GM12878 (cell line): Measurements from ENCODE around the gene NDUFAB1. TPM values are rescaled to one million over a fixed set of nuclear protein-coding genes. Genes with fewer than 3 reads are reported as not detected.
A peak's percentile ranks its signal among the peaks of the same experiment; 100 is the strongest.

Source experiments
- ATAC-seq: fragments of 200-7000 bp; cut with Tn5 transposase; 3 replicates; pipeline ENCODE4 v1.9.1; 2020; ENCODE audit warnings: mild to moderate bottlenecking, moderate library complexity
- BruUV-seq: library from RNA; stranded (reverse); fragments of 400-500 nt; replicated peaks from 2 replicates; lab custom pipeline; 2021; lab: Mats Ljungman, UMichigan
- CTCF ChIA-PET: fragments of 300-600 bp; sonication (Branson Sonifier 250); formaldehyde crosslinking; extraction: SDS; loops from one replicate; lab custom pipeline; 2021; ENCODE audit warnings: inconsistent platforms; lab: Yijun Ruan, JAX
- POLR2A ChIA-PET: fragments of 350-600 bp; formaldehyde crosslinking; extraction: SDS; loops from one replicate; lab custom pipeline; 2021; ENCODE audit warnings: inconsistent platforms; lab: Charles Lee
- RAD21 ChIA-PET: fragments of 300-600 bp; sonication (Branson Sonifier 250); formaldehyde crosslinking; loops from one replicate; lab custom pipeline; 2023; ENCODE audit warnings: antibody characterized with exemption; ENCODE audit not compliant: unreplicated experiment; lab: Charles Lee
- SMC1A ChIA-PET: fragments of 300-600 bp; sonication (Branson Sonifier 250); formaldehyde crosslinking; loops from one replicate; lab custom pipeline; 2023; ENCODE audit not compliant: unreplicated experiment, uncharacterized antibody; lab: Charles Lee
- DNase-seq: peaks from one replicate; pipeline ENCODE4 v3.0.0-alpha.2; 2011; ENCODE audit warnings: low read depth, low spot score
- FAIRE-seq: peaks from 3 replicates; lab custom pipeline; 2011; peaks lifted over from hg19 to GRCh38; lab: Jason Lieb, UNC
- H2AFZ ChIP-seq: 2 replicates; pipeline ENCODE4 v1.6.0; 2011; ENCODE audit warnings: low read depth, low read length, control low read depth; ENCODE audit not compliant: control insufficient read depth
- H3K27ac ChIP-seq: 2 replicates; pipeline ENCODE4 v1.5.1; 2011; ENCODE audit warnings: control low read depth; ENCODE audit not compliant: control insufficient read depth, insufficient read depth
- H3K27me3 ChIP-seq, 2 experiments: replicated peaks in 1 of 2; 2 replicates each; pipeline versions ENCODE4 v1.6.0 to v1.6.1; 2011; ENCODE audit warnings: low read length in 1 of 2; ENCODE audit not compliant: control insufficient read depth in 2 of 2, insufficient read depth in 2 of 2
- H3K36me3 ChIP-seq, 2 experiments: 2 replicates each; pipeline ENCODE4 v1.5.1; 2011; ENCODE audit warnings: low read length in 1 of 2; ENCODE audit not compliant: control insufficient read depth in 2 of 2, insufficient read depth in 2 of 2
- H3K4me1 ChIP-seq: 2 replicates; pipeline ENCODE4 v1.6.1; 2011; ENCODE audit warnings: mild to moderate bottlenecking, low read length, moderate library complexity, mixed read lengths; ENCODE audit not compliant: control insufficient read depth, insufficient read depth
- H3K4me2 ChIP-seq: 2 replicates; pipeline ENCODE4 v1.6.0; 2011; ENCODE audit warnings: control low read depth; ENCODE audit not compliant: control insufficient read depth, insufficient read depth
- H3K4me3 ChIP-seq: fragments of 200-600 bp; sonication (generic); 2 replicates; pipeline ENCODE4 v1.5.1; 2016
- H3K79me2 ChIP-seq: 2 replicates; pipeline ENCODE4 v1.6.0; 2011; ENCODE audit warnings: low read length; ENCODE audit not compliant: control insufficient read depth, insufficient read depth
- H3K9ac ChIP-seq: 2 replicates; pipeline ENCODE4 v1.8.0; 2011; ENCODE audit warnings: low read length, control low read depth, mixed read lengths; ENCODE audit not compliant: control insufficient read depth, insufficient read depth
- H3K9me3 ChIP-seq: replicated peaks from 3 replicates; pipeline ENCODE4 v1.5.1; 2011; ENCODE audit warnings: mild to moderate bottlenecking, low read length; ENCODE audit not compliant: control insufficient read depth, insufficient read depth
- H4K20me1 ChIP-seq: 2 replicates; pipeline ENCODE4 v1.6.0; 2011; ENCODE audit not compliant: control insufficient read depth, insufficient read depth
- ATF3 ChIP-seq: IDR thresholded peaks from 2 replicates; pipeline ENCODE4 v1.6.1; 2011; ENCODE audit warnings: low read depth, mild to moderate bottlenecking, low read length, moderate library complexity, borderline replicate concordance; ENCODE audit errors: extremely low read depth
- CHD1 ChIP-seq: IDR thresholded peaks from 2 replicates; pipeline ENCODE4 v1.6.1; 2012; ENCODE audit warnings: low read depth, low read length, improper control_type of control experiment
- CTCF ChIP-seq, 3 experiments: IDR thresholded peaks in 2 of 3; conservative IDR thresholded peaks in 1 of 3; 2 replicates each; pipeline ENCODE4 v1.5.1; 2011; ENCODE audit warnings: low read depth in 3 of 3, low read length in 3 of 3, mild to moderate bottlenecking in 3 of 3, control low read depth in 2 of 3, moderate library complexity in 2 of 3, inconsistent platforms in 1 of 3, mixed read lengths in 1 of 3; ENCODE audit not compliant: control insufficient read depth in 2 of 3, insufficient read depth in 1 of 3; ENCODE audit errors: extremely low read depth in 1 of 3
- EP300 ChIP-seq, 2 experiments: fragments of 150-350 bp in 1 of 2; IDR thresholded peaks; 2 replicates each; pipeline ENCODE4 v1.6.1; 2011 to 2012; ENCODE audit warnings: low read depth in 2 of 2, low read length in 2 of 2, borderline replicate concordance in 1 of 2, improper control_type of control experiment in 1 of 2, inconsistent platforms in 1 of 2; ENCODE audit not compliant: control insufficient read depth in 1 of 2
- HSF1 ChIP-seq: fragments of 150-350 bp; IDR thresholded peaks from 2 replicates; pipeline ENCODE4 v1.6.1; 2014; ENCODE audit warnings: mild to moderate bottlenecking, low read depth, low read length
- NFYB ChIP-seq: IDR thresholded peaks from 2 replicates; pipeline ENCODE4 v1.6.1; 2011; ENCODE audit warnings: low read depth, mild to moderate bottlenecking, low read length, improper control_type of control experiment, moderate library complexity; ENCODE audit not compliant: insufficient read depth
- RB1 ChIP-seq: fragments of 450-650 bp; formaldehyde crosslinking; IDR thresholded peaks from 2 replicates; pipeline ENCODE4 v1.6.1; 2017; ENCODE audit warnings: mild to moderate bottlenecking, borderline replicate concordance
- RFX5 ChIP-seq: IDR thresholded peaks from 2 replicates; pipeline ENCODE4 v1.6.1; 2011; ENCODE audit warnings: low read depth, low read length, improper control_type of control experiment
- TCF7 ChIP-seq: IDR thresholded peaks from 2 replicates; pipeline ENCODE4 v1.6.1; 2014; ENCODE audit warnings: antibody characterized with exemption, borderline replicate concordance
- YY1 ChIP-seq: IDR thresholded peaks from 2 replicates; pipeline ENCODE4 v1.6.1; 2011; ENCODE audit warnings: low read depth, mild to moderate bottlenecking, low read length
- WGBS: methylation state at CpG from one replicate; pipeline ENCODE4 v1.1.6; 2016; ENCODE audit warnings: low lambda C conversion rate; ENCODE audit not compliant: insufficient replicate concordance, insufficient coverage; ENCODE audit errors: missing lambda C conversion rate; 5-methylcytosine and 5-hydroxymethylcytosine counted together
- in situ Hi-C: fragments of 300-500 bp; cut with MboI; formaldehyde crosslinking; loops from 9 replicates; pipeline ENCODE4 v1.14.3; 2018; ENCODE audit warnings: mixed read lengths
- intact Hi-C: fragments of 100-400 bp; cut with micrococcal nuclease; formaldehyde crosslinking; loops from one replicate; pipeline ENCODE4 v1.14.2; 2022; ENCODE audit not compliant: unreplicated experiment
- polyA plus RNA-seq, 11 experiments: library from polyadenylated mRNA; depleted of rRNA in 4 of 11; unstranded in 6 of 11; stranded (reverse) in 5 of 11; fragments of >200 nt; fragmentation: Nextera tagmentation in 4 of 11; fragmentation: Illumina TruSeq in 1 of 11; extraction: Ambion mirVana in 4 of 11; extraction: Trizol in 1 of 11; gene quantifications; 1 replicate in 1 of 11; 2 replicates in 10 of 11; pipeline versions ENCODE4 v1.2.1 to v1.2.3, GENCODE V29; 2011 to 2016; ENCODE audit warnings: inconsistent platforms in 2 of 11, missing spikeins in 2 of 11, low read depth in 1 of 11
- total RNA-seq, 4 experiments: library from RNA; depleted of rRNA in 3 of 4; stranded (reverse); fragments of >200 nt in 3 of 4; fragmentation: Illumina TruSeq in 1 of 4; extraction: Trizol in 1 of 4; gene quantifications; 2 replicates each; pipeline versions ENCODE4 v1.2.1 to v1.2.3, GENCODE V29; 2013 to 2021

The NDUFAB1 gene
- total and polyA plus RNA-seq, 10 of the 15 experiments (the other 5 are each of a cell fraction or from before 2014, with no cell fraction given), result 79.9 to 584 (median 231) TPM

DNA sequence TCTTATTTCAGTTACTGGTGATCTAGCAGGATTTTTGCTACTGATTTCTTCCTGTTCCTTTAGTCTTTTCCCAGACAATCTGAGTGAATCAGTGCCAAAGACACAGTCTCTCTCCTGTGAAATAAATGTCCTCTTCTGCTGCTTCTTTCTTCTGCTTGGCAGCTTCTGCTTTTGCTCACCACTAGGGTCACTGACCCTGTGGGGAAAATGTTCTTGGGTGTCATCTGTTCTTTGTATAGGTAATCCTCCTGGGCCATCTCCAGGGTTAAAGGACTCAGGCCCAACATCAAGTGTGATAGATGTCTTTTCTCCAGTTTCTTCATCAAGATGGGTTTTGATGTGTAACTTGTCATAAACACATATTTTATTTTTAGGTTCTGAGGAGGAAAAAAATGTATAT lies 39.8 kb upstream of the NDUFAB1 start:
- H3K9ac ChIP-seq, result no peak overlapping the region
- no peaks in the 10 kb centered on the region for H3K27me3 ChIP-seq
- H3K4me2 ChIP-seq, result no peak overlapping the region
- DNase-seq (no peak), ATAC-seq (no peak; the same call in 2 of the 3 replicates), FAIRE-seq (no peak)
- H3K27ac ChIP-seq, result no peak overlapping the region
- ChIA-PET POLR2A (no interaction called here), SMC1A (no interaction called here), RAD21 (no interaction called here), CTCF (no interaction called here)
- TF ChIP-seq NFYB, result no peak
- peak in 1 of 3 experiments; percentile 21; a peak in 1 of 6 replicates for TF ChIP-seq CTCF (IDR thresholded peaks at IDR 0.05 in 2 of 3, conservative IDR thresholded peaks at IDR 0.05 in 1 of 3; ENCODE audit: control insufficient read depth in 2 of 3, extremely low read depth in 1 of 3, insufficient read depth in 1 of 3, low read depth in 3 of 3, low read length in 3 of 3)
- H3K36me3 ChIP-seq, result peaks cover 0 to 7% of the 10 kb centered on the region in 2 experiments; a peak in 1 of 4 replicates
- H3K4me1 ChIP-seq, result peaks cover 3% of the 10 kb centered on the region; the same call in 1 of the 2 replicates
- peaks cover 18% of the 10 kb centered on the region for H3K79me2 ChIP-seq
- in situ Hi-C loops, result loop anchor here (5.0 kb wide), 1 partner anchor 34 kb away; no protein-coding TSS in a partner anchor
- H2AFZ ChIP-seq, result no peak overlapping the region
- no peak overlapping the region for H3K4me3 ChIP-seq
- BruUV-seq, result no TSS peak
- H4K20me1 ChIP-seq, result no peaks in the 10 kb centered on the region
- no peaks in the 10 kb centered on the region for H3K9me3 ChIP-seq
- intact Hi-C loops, result no loop called here

- Histone ChIP-seq H3K9ac (no peak overlapping the region), H3K9me3 (no peaks in the 10 kb centered on the region), H3K4me3 (no peak overlapping the region), H2AFZ (no peak overlapping the region), H3K27me3 (no peaks in the 10 kb centered on the region), H3K4me2 (no peak overlapping the region), H3K36me3 (peaks cover 2 to 7% of the 10 kb centered on the region in 2 experiments; a peak in 2 of 4 replicates), H3K27ac (no peak overlapping the region), H4K20me1 (no peaks in the 10 kb centered on the region), H3K79me2 (peaks cover 4% of the 10 kb centered on the region), H3K4me1 (no peaks in the 10 kb centered on the region; the same call in 1 of the 2 replicates)
- ChIA-PET RAD21 (no interaction called here), POLR2A (no interaction called here), SMC1A (no interaction called here), CTCF (interaction anchor here (0.8 kb wide), 1 partner anchor 14 kb away, joined by 3 read pairs; no protein-coding TSS in a partner anchor)
- intact Hi-C loops (no loop called here), in situ Hi-C loops (loop anchor here (5.0 kb wide), 1 partner anchor 32 kb away; no protein-coding TSS in a partner anchor)
- DNase-seq (no peak), FAIRE-seq (no peak), ATAC-seq (no peak)
- BruUV-seq, result no TSS peak
- 97% methylated on average over 4 of the region's 4 CpGs for WGBS
- TF ChIP-seq HSF1 (no peak), ATF3 (no peak), EP300 (IDR thresholded peaks at IDR 0.05; ENCODE audit: borderline replicate concordance in 1 of 2, control insufficient read depth in 1 of 2, low read depth in 2 of 2, low read length in 2 of 2) (no peak), RFX5 (no peak), YY1 (no peak), RB1 (no peak), TCF7 (no peak), CHD1 (no peak)
Observed at GRCh38 chr16:23634461-23635036, 38.4 kb upstream of the NDUFAB1 start.
